Hepatocyte (in vitro differentiated cells): ENCODE measurements around the gene CNIH3.

Experiments used
- CTCF ChIP-seq: fragments of 200-600 bp; sonication (generic); IDR thresholded peaks from 2 replicates; pipeline ENCODE4 v1.5.1; 2016; ENCODE audit warnings: antibody characterized with exemption, mild to moderate bottlenecking; ENCODE audit not compliant: poor library complexity
- EZH2 ChIP-seq: fragments of 200-600 bp; sonication (generic); IDR thresholded peaks from 2 replicates; pipeline ENCODE4 v1.6.1; 2016; ENCODE audit warnings: antibody characterized with exemption, mild to moderate bottlenecking, borderline replicate concordance
- EZH2phosphoT487 ChIP-seq: fragments of 200-600 bp; sonication (generic); IDR thresholded peaks from one replicate; pipeline ENCODE4 v1.6.1; 2018; ENCODE audit warnings: antibody characterized with exemption, mild to moderate bottlenecking, low read depth, moderate library complexity; ENCODE audit not compliant: unreplicated experiment, severe bottlenecking

DNA sequence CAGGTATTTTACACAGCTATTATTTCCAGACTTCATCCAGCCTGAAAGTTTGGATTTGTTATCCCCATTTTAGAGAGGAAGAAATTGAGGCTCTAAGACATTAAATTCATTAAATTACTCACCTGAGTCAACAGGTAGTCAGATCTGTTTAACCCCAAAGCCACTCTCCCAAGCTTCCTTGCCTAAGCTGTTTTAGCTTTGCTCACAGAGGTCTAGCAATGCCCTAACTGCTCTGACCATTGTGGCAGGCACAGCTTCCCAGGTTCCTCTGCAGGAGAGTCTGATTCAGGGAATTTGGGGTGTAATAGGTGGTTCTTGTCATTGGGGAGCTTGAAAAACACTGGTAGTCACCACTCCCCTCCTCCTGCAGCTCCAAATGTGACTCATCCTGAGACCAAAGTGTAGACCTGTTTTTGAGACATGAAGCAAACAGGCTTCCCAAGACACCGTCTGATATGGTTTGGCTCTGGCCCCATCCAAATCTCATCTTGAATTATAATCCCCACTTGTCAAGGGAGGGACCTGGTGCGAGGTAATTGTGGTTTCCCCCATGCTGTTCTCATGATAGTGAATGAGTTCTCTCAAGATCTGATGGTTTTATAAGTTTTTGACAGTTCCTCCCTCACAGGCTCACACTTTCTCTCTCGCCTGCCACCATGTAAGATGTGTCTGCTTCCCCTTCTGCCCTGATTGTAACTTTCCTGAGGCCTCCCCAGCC, 170.6 kb downstream of the CNIH3 start:
- TF ChIP-seq CTCF (no peak), EZH2 (no peak), EZH2phosphoT487 (no peak)
